ENCODE data around the gene ZNF618. TPM values are rescaled to one million over a fixed set of nuclear protein-coding genes. Genes with fewer than 3 reads are reported as not detected.

The ZNF618 gene
- polyA plus RNA-seq, 1 of the 3 experiments (the other 2 are of a cell fraction) = 6.2 TPM

GRCh38 chr9:114061292-114061691 is 185.2 kb downstream of the ZNF618 start:
- Histone ChIP-seq H3K9ac (no peak overlapping the region), H3K27me3 (ENCODE audit: insufficient read depth) (no peaks in the 10 kb centered on the region; the same call in 1 of the 2 replicates), H3K4me2 (no peak overlapping the region), H3K79me2 (ENCODE audit: insufficient read depth) (no peaks in the 10 kb centered on the region), H3K9me3 (no peaks in the 10 kb centered on the region), H3F3A (replicated peaks; ENCODE audit: insufficient read depth) (no peaks in the 10 kb centered on the region), H3K36me3 (replicated peaks in 1 of 2; ENCODE audit: control insufficient read depth in 1 of 2, insufficient read depth in 2 of 2, low read length in 1 of 2) (no peaks in the 10 kb centered on the region), H3K9me2 (no peaks in the 10 kb centered on the region), H4K20me1 (ENCODE audit: insufficient read depth) (no peaks in the 10 kb centered on the region), H2AFZ (ENCODE audit: low read depth) (no peak overlapping the region), H3K4me3 (ENCODE audit: low read depth in 2 of 2, low read length in 1 of 2) (no peak overlapping the region), H3K4me1 (ENCODE audit: control insufficient read depth in 1 of 2, insufficient read depth in 2 of 2, low read depth in 1 of 2, low read length in 1 of 2) (no peaks in the 10 kb centered on the region; a peak in 1 of 4 replicates), H3K27ac (ENCODE audit: low read depth in 2 of 2, low read length in 1 of 2) (no peak overlapping the region)
- no peak for DNase-seq
- WGBS (ENCODE audit: low lambda C conversion rate) = 95% methylated on average over 12 of the region's 12 CpGs
- no peak for TF ChIP-seq RCOR1 (IDR thresholded peaks at IDR 0.05; ENCODE audit: low read length)
- no peak for TF ChIP-seq MXI1 (IDR thresholded peaks at IDR 0.05; ENCODE audit: low read depth, low read length)
- TF ChIP-seq RXRA (IDR thresholded peaks at IDR 0.05; ENCODE audit: borderline replicate concordance, low read depth) = no peak
- no peak for TF ChIP-seq MEF2A (IDR thresholded peaks at IDR 0.05; ENCODE audit: borderline replicate concordance, low read depth)
- no peak for TF ChIP-seq RAD21 (IDR thresholded peaks at IDR 0.05; ENCODE audit: low read length)
- TF ChIP-seq CHD2 (IDR thresholded peaks at IDR 0.05; ENCODE audit: low read length, partially characterized antibody) = no peak
- TF ChIP-seq SMC3 (IDR thresholded peaks at IDR 0.05; ENCODE audit: low read depth, low read length) = no peak
- TF ChIP-seq TEAD4 (IDR thresholded peaks at IDR 0.05; ENCODE audit: borderline replicate concordance, insufficient read depth) = no peak
- no peak for TF ChIP-seq NRF1 (IDR thresholded peaks at IDR 0.05; ENCODE audit: low read depth, low read length)
- no peak for TF ChIP-seq RFX5 (IDR thresholded peaks at IDR 0.05; ENCODE audit: low read length)
- TF ChIP-seq FOXJ3 (CRISPR knock-in tag; IDR thresholded peaks at IDR 0.05) = no peak
- TF ChIP-seq FOSL2 (IDR thresholded peaks at IDR 0.05; ENCODE audit: borderline replicate concordance, low read depth) = no peak
- TF ChIP-seq, protein P1, sequence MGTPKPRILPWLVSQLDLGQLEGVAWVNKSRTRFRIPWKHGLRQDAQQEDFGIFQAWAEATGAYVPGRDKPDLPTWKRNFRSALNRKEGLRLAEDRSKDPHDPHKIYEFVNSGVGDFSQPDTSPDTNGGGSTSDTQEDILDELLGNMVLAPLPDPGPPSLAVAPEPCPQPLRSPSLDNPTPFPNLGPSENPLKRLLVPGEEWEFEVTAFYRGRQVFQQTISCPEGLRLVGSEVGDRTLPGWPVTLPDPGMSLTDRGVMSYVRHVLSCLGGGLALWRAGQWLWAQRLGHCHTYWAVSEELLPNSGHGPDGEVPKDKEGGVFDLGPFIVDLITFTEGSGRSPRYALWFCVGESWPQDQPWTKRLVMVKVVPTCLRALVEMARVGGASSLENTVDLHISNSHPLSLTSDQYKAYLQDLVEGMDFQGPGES (IDR thresholded peaks at IDR 0.05; ENCODE audit: low read depth, low read length) = no peak
- TF ChIP-seq ELF1 (IDR thresholded peaks at IDR 0.05) = no peak
- TF ChIP-seq, protein P2, sequence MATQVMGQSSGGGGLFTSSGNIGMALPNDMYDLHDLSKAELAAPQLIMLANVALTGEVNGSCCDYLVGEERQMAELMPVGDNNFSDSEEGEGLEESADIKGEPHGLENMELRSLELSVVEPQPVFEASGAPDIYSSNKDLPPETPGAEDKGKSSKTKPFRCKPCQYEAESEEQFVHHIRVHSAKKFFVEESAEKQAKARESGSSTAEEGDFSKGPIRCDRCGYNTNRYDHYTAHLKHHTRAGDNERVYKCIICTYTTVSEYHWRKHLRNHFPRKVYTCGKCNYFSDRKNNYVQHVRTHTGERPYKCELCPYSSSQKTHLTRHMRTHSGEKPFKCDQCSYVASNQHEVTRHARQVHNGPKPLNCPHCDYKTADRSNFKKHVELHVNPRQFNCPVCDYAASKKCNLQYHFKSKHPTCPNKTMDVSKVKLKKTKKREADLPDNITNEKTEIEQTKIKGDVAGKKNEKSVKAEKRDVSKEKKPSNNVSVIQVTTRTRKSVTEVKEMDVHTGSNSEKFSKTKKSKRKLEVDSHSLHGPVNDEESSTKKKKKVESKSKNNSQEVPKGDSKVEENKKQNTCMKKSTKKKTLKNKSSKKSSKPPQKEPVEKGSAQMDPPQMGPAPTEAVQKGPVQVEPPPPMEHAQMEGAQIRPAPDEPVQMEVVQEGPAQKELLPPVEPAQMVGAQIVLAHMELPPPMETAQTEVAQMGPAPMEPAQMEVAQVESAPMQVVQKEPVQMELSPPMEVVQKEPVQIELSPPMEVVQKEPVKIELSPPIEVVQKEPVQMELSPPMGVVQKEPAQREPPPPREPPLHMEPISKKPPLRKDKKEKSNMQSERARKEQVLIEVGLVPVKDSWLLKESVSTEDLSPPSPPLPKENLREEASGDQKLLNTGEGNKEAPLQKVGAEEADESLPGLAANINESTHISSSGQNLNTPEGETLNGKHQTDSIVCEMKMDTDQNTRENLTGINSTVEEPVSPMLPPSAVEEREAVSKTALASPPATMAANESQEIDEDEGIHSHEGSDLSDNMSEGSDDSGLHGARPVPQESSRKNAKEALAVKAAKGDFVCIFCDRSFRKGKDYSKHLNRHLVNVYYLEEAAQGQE (IDR thresholded peaks at IDR 0.05; ENCODE audit: low read depth, low read length) = no peak
- no peak for TF ChIP-seq USF1 (IDR thresholded peaks at IDR 0.05; ENCODE audit: borderline replicate concordance, low read depth)
- no peak for TF ChIP-seq EP300 (IDR thresholded peaks at IDR 0.05; ENCODE audit: borderline replicate concordance in 1 of 2, low read depth in 1 of 2, low read length in 1 of 2)
- ChIA-PET POLR2A (no interaction called here), CTCF (interaction anchor here (0.7 to 1.5 kb wide), 2 partner anchors 21 to 23 kb away, joined by 3 to 4 read pairs; no protein-coding TSS in a partner anchor)
